WTC11 (cell line): ENCODE data around the gene PLD5. TPM values are rescaled to one million over a fixed set of nuclear protein-coding genes. Genes with fewer than 3 reads are reported as not detected.
"Not testable (repeated sequence)": the region's sequence is repeated elsewhere in the genome, so short reads cannot be mapped to it uniquely, and the experiment has no call there.

ENCODE experiments used
- ATAC-seq: fragments of 200-7000 bp; cut with Tn5 transposase; 2 replicates; pipeline ENCODE4 v1.10.0; 2021; ENCODE audit warnings: mild to moderate bottlenecking, moderate library complexity
- CTCF ChIA-PET: fragments of 300-600 bp; sonication (Branson Sonifier 250); formaldehyde crosslinking; loops from one replicate; lab custom pipeline; 2021; ENCODE audit warnings: antibody characterized with exemption; lab: Charles Lee
- POLR2A ChIA-PET: fragments of 350-600 bp; sonication (Branson Sonifier 250); formaldehyde crosslinking; loops from one replicate; lab custom pipeline; 2021; ENCODE audit warnings: antibody characterized with exemption; lab: Charles Lee
- DNase-seq: peaks from one replicate; pipeline ENCODE4 v3.0.0; 2021; ENCODE audit warnings: low spot score
- H3K27ac Mint-ChIP-seq: 2 replicates; pipeline ENCODE4 v1.8.0; 2021; ENCODE audit warnings: mixed read lengths
- H3K27me3 Mint-ChIP-seq: 2 replicates; pipeline ENCODE4 v1.8.0; 2021; ENCODE audit warnings: low read depth, mild to moderate bottlenecking, moderate library complexity, mixed read lengths
- H3K36me3 Mint-ChIP-seq: 2 replicates; pipeline ENCODE4 v1.8.0; 2021; ENCODE audit warnings: mixed read lengths
- H3K4me1 Mint-ChIP-seq: 2 replicates; pipeline ENCODE4 v1.8.0; 2022; ENCODE audit warnings: mixed read lengths
- H3K4me3 Mint-ChIP-seq: 2 replicates; pipeline ENCODE4 v1.8.0; 2021; ENCODE audit warnings: mild to moderate bottlenecking, moderate library complexity, mixed read lengths
- H3K9me3 Mint-ChIP-seq: 2 replicates; pipeline ENCODE4 v1.8.0; 2021; ENCODE audit warnings: mixed read lengths
- ATF1 ChIP-seq: sonication (generic); formaldehyde crosslinking; IDR thresholded peaks from 2 replicates; pipeline ENCODE4 v1.8.1; 2023; ENCODE audit warnings: mild to moderate bottlenecking, moderate library complexity, missing genetic modification reagents
- ATF2 ChIP-seq: sonication (generic); formaldehyde crosslinking; IDR thresholded peaks from 2 replicates; pipeline ENCODE4 v1.8.1; 2022; ENCODE audit warnings: low read depth, missing genetic modification reagents, borderline replicate concordance
- CBFB ChIP-seq: sonication (generic); formaldehyde crosslinking; IDR thresholded peaks from 2 replicates; pipeline ENCODE4 v1.8.1; 2022; ENCODE audit warnings: mild to moderate bottlenecking, low read depth, missing genetic modification reagents
- FOXJ3 ChIP-seq: sonication (generic); formaldehyde crosslinking; IDR thresholded peaks from 2 replicates; pipeline ENCODE4 v1.9.0; 2021; ENCODE audit warnings: missing genetic modification reagents, mild to moderate bottlenecking, borderline replicate concordance
- FOXP1 ChIP-seq: sonication (generic); formaldehyde crosslinking; IDR thresholded peaks from 2 replicates; pipeline ENCODE4 v1.8.0; 2022; ENCODE audit warnings: missing genetic modification reagents, mild to moderate bottlenecking, moderate library complexity, borderline replicate concordance
- HMGA2 ChIP-seq: fragments of 250-450 bp; sonication (Bioruptor Pico); IDR thresholded peaks from 2 replicates; pipeline ENCODE4 v1.4.0; 2021; ENCODE audit warnings: mild to moderate bottlenecking, moderate library complexity
- IRF2 ChIP-seq: sonication (generic); formaldehyde crosslinking; IDR thresholded peaks from 2 replicates; pipeline ENCODE4 v1.8.0; 2022; ENCODE audit warnings: low read depth, missing genetic modification reagents, borderline replicate concordance
- KAT7 ChIP-seq: sonication (generic); formaldehyde crosslinking; IDR thresholded peaks from 2 replicates; pipeline ENCODE4 v1.8.1; 2023; ENCODE audit warnings: missing genetic modification reagents, mild to moderate bottlenecking, borderline replicate concordance
- NFATC4 ChIP-seq: fragments of 250-450 bp; sonication (Bioruptor Pico); IDR thresholded peaks from 2 replicates; pipeline ENCODE4 v1.9.0; 2021; ENCODE audit warnings: mild to moderate bottlenecking
- NFYB ChIP-seq: sonication (generic); formaldehyde crosslinking; conservative IDR thresholded peaks from 2 replicates; pipeline ENCODE4 v1.8.0; 2022; ENCODE audit warnings: low read depth, missing genetic modification reagents
- PRRX2 ChIP-seq: fragments of 250-450 bp; sonication (Bioruptor Pico); IDR thresholded peaks from 2 replicates; pipeline ENCODE4 v1.8.0; 2021; ENCODE audit warnings: mild to moderate bottlenecking
- ZBTB43 ChIP-seq: sonication (generic); formaldehyde crosslinking; IDR thresholded peaks from 2 replicates; pipeline ENCODE4 v1.8.1; 2023; ENCODE audit warnings: mild to moderate bottlenecking, missing genetic modification reagents
- ZNF138 ChIP-seq: sonication (generic); formaldehyde crosslinking; conservative IDR thresholded peaks from 2 replicates; pipeline ENCODE4 v1.8.1; 2022; ENCODE audit warnings: mild to moderate bottlenecking, moderate library complexity, missing genetic modification reagents
- ZNF232 ChIP-seq: sonication (generic); formaldehyde crosslinking; IDR thresholded peaks from 2 replicates; pipeline ENCODE4 v1.8.0; 2022; ENCODE audit warnings: mild to moderate bottlenecking, missing genetic modification reagents
- ZNF423 ChIP-seq: fragments of 250-450 bp; sonication (Bioruptor Pico); IDR thresholded peaks from 2 replicates; pipeline ENCODE4 v2.1.2; 2022; ENCODE audit warnings: mild to moderate bottlenecking, moderate library complexity
- ZNF532 ChIP-seq: fragments of 250-450 bp; sonication (Bioruptor Pico); IDR thresholded peaks from 2 replicates; pipeline ENCODE4 v1.9.0; 2021; ENCODE audit warnings: mild to moderate bottlenecking, borderline replicate concordance
- ZSCAN18 ChIP-seq: fragments of 250-450 bp; sonication (Bioruptor Pico); IDR thresholded peaks from 2 replicates; pipeline ENCODE4 v2.1.2; 2022; ENCODE audit warnings: mild to moderate bottlenecking, moderate library complexity
- total RNA-seq: library from RNA; stranded (reverse); gene quantifications from 3 replicates; pipeline ENCODE4 v1.2.3, GENCODE V29; 2021

PLD5 gene
- total RNA-seq, 1 experiment from 2014 or later: 6.4 TPM

- Mint-ChIP-seq H3K27ac (peak overlapping the region; percentile 91), H3K27me3 (peaks cover 29% of the 10 kb centered on the region), H3K4me3 (0 out of 2 replicates have a peak overlapping the region, but pooled peaks have one; percentile 35), H3K4me1 (peaks cover 65% of the 10 kb centered on the region), H3K36me3 (peaks cover 28% of the 10 kb centered on the region), H3K9me3 (peaks cover 29% of the 10 kb centered on the region)
- ChIA-PET CTCF (interaction anchor here (0.8 to 3.1 kb wide), 2 partner anchors 22 to 243 kb away, joined by 3 to 12 read pairs; no protein-coding TSS in a partner anchor), POLR2A (interaction anchor here (1.0 to 1.8 kb wide), 2 partner anchors 32 to 243 kb away, joined by 3 to 5 read pairs; no protein-coding TSS in a partner anchor)
- DNase-seq: peak; percentile 14
- no peak for TF ChIP-seq NFYB
- ATAC-seq: peak; percentile 56
Measured at GRCh38 chr1:242211254-242212022, 313.1 kb downstream of the PLD5 start.

GRCh38 chr1:242210316-242210715 lies 314.2 kb downstream of the PLD5 start:
- ATAC-seq, DNase-seq, H3K4me3 Mint-ChIP-seq: not testable (repeated sequence)
- peaks cover 18% of the 10 kb centered on the region for H3K9me3 Mint-ChIP-seq
- H3K27me3 Mint-ChIP-seq: peaks cover 18% of the 10 kb centered on the region
- CTCF ChIA-PET: interaction anchor here (3.1 kb wide), 1 partner anchor 20 kb away, joined by 12 read pairs; no protein-coding TSS in a partner anchor
- POLR2A ChIA-PET: interaction anchor here (1.0 kb wide), 1 partner anchor 245 kb away, joined by 3 read pairs; no protein-coding TSS in a partner anchor
- H3K4me1 Mint-ChIP-seq: peaks cover 71% of the 10 kb centered on the region
- H3K36me3 Mint-ChIP-seq: peaks cover 17% of the 10 kb centered on the region
- peak overlapping the region; percentile 71; the same call in 1 of the 2 replicates for H3K27ac Mint-ChIP-seq

GRCh38 chr1:242209063-242209462 lies 315.4 kb downstream of the PLD5 start:
- peaks cover 10% of the 10 kb centered on the region for H3K9me3 Mint-ChIP-seq
- TF ChIP-seq ZSCAN18 (CRISPR knock-in tag): no peak
- TF ChIP-seq HMGA2: no peak
- no peak for TF ChIP-seq ZNF232 (CRISPR knock-in tag)
- no peak for TF ChIP-seq FOXP1 (CRISPR knock-in tag)
- no peak for TF ChIP-seq FOXJ3 (CRISPR knock-in tag)
- no peak for TF ChIP-seq ZNF532 (CRISPR knock-in tag)
- no peak for TF ChIP-seq PRRX2 (CRISPR knock-in tag)
- no peak for TF ChIP-seq KAT7 (CRISPR knock-in tag)
- TF ChIP-seq CBFB (CRISPR knock-in tag): no peak
- TF ChIP-seq, all 79 proteins: peak for 0
- H3K27me3 Mint-ChIP-seq: peaks cover 5% of the 10 kb centered on the region
- DNase-seq (no peak), ATAC-seq (no peak)
- no peak overlapping the region for H3K4me3 Mint-ChIP-seq
- H3K27ac Mint-ChIP-seq: no peak overlapping the region; the same call in 1 of the 2 replicates
- CTCF ChIA-PET: no interaction called here
- POLR2A ChIA-PET: no interaction called here
- H3K36me3 Mint-ChIP-seq: peaks cover 4% of the 10 kb centered on the region
- peaks cover 72% of the 10 kb centered on the region for H3K4me1 Mint-ChIP-seq

GRCh38 chr1:242208021-242208420 lies 316.5 kb downstream of the PLD5 start:
- no peak overlapping the region for H3K4me3 Mint-ChIP-seq
- DNase-seq (no peak), ATAC-seq (no peak)
- H3K27me3 Mint-ChIP-seq: no peaks in the 10 kb centered on the region; the same call in 1 of the 2 replicates
- peaks cover 5% of the 10 kb centered on the region for H3K9me3 Mint-ChIP-seq
- H3K27ac Mint-ChIP-seq: no peak overlapping the region
- ChIA-PET CTCF (no interaction called here), POLR2A (interaction anchor here (0.6 kb wide), 1 partner anchor 143 kb away, joined by 7 read pairs; no protein-coding TSS in a partner anchor)
- H3K4me1 Mint-ChIP-seq: peaks cover 69% of the 10 kb centered on the region
- no peaks in the 10 kb centered on the region for H3K36me3 Mint-ChIP-seq
- TF ChIP-seq ZNF138 (CRISPR knock-in tag) (no peak), NFATC4 (CRISPR knock-in tag) (no peak), IRF2 (no peak), ZBTB43 (no peak), ATF2 (no peak), ZNF423 (CRISPR knock-in tag) (no peak), ATF1 (CRISPR knock-in tag) (no peak)
